Activated T-helper 17 cell treated with anti-CD3 and anti-CD28 coated beads, Interleukin-2, amount 50 U/mL, for 72 hours (primary cell): ENCODE data around the gene ARHGAP12. TPM values are rescaled to one million over a fixed set of nuclear protein-coding genes. Genes with fewer than 3 reads are reported as not detected.

Source experiments
- ATAC-seq: fragments of 150-1000 bp; cut with Tn5 transposase; replicated peaks from 2 replicates; pipeline ENCODE4 v1.10.0; 2021; ENCODE audit warnings: mild to moderate bottlenecking, moderate library complexity
- H3K27ac Mint-ChIP-seq: one replicate; pipeline ENCODE4 v1.8.0; 2022; ENCODE audit warnings: mixed read lengths
- H3K27me3 Mint-ChIP-seq: one replicate; pipeline ENCODE4 v1.8.0; 2022; ENCODE audit warnings: mixed read lengths
- H3K36me3 Mint-ChIP-seq: one replicate; pipeline ENCODE4 v1.8.0; 2022; ENCODE audit warnings: low read depth, mild to moderate bottlenecking, mixed read lengths
- H3K4me1 Mint-ChIP-seq: one replicate; pipeline ENCODE4 v1.8.0; 2022; ENCODE audit warnings: mixed read lengths
- H3K4me3 Mint-ChIP-seq: one replicate; pipeline ENCODE4 v1.8.0; 2022; ENCODE audit warnings: mild to moderate bottlenecking, mixed read lengths
- H3K9me3 Mint-ChIP-seq: one replicate; pipeline ENCODE4 v1.8.0; 2022; ENCODE audit warnings: mixed read lengths
- total RNA-seq, 2 donors: library from RNA; stranded (reverse); gene quantifications; one replicate each; pipeline ENCODE4 v1.2.3, GENCODE V29; 2022

Gene ARHGAP12
- total RNA-seq, 2 donors from 2014 or later, result 8.2 to 8.9 TPM

DNA sequence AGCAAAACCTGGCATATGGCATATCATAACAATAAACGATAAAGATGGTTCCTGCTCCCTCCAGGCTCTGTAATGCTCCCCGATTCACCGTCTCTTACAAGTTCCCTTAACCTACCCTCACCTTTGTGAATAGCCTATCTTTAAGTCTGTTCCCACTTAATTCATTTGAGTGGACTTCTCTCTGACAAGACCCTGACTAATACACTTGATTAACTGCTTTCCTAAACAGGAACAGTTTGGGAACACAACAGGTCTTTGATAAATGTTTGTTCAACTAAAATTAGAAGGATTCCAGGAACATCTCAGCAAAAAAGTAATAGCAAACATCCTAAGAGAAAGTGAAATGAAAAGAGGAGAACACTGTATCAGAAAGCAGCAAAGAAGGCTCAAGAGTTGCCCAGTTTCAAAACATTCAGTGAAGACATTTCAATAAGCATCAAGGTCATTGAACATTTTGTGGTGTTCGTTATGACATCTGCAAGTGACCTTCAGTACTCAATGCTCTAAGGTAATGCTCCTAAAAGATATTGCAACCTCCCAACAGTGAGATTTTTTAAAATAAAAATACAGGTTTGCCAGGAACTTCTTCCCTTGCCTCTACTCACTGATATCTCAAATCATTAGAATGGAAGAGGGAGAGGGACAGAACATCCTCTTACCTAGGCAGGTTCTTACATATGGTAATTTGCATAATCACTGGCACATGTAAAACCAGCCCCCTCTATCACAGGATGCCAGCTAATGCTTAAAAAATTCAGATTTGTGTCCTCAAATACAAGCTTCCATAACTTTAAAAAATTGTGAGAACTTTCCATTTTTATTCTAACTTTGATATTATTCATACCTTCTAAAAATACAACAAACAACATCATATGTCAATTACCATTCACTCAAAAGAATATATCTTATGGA, 11.4 kb upstream of the ARHGAP12 start:
- no peak for ATAC-seq
- Mint-ChIP-seq H3K27me3 (no peaks in the 10 kb centered on the region), H3K9me3 (no peaks in the 10 kb centered on the region), H3K36me3 (no peaks in the 10 kb centered on the region), H3K4me1 (peaks cover 4% of the 10 kb centered on the region), H3K27ac (no peak overlapping the region), H3K4me3 (no peak overlapping the region)

DNA sequence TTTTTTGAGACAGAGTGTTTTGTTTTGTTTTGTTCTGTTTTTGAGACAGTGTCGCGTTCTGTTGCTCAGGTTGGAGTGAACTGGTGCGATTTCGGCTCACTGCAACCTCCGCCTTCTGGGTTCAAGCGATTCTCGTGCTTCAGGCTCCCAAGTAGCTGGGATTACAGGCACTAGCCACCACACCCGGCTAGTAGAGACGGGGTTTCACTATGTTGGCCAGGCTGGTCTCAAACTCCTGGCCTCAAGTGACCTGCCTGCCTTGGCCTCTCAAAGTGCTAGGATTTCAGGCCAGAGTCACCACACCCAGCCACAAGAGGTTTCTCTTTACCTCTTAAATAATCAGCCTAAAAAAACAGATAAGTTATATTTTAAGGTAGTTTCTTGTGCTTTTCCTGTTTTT, 8.7 kb upstream of the ARHGAP12 start:
- no peaks in the 10 kb centered on the region for H3K36me3 Mint-ChIP-seq
- no peaks in the 10 kb centered on the region for H3K27me3 Mint-ChIP-seq
- peaks cover 4% of the 10 kb centered on the region for H3K4me1 Mint-ChIP-seq
- no peak overlapping the region for H3K4me3 Mint-ChIP-seq
- H3K9me3 Mint-ChIP-seq, result no peaks in the 10 kb centered on the region
- ATAC-seq, result no peak
- H3K27ac Mint-ChIP-seq, result no peak overlapping the region

GRCh38 chr10:31936933-31937332, 8.3 kb upstream of the ARHGAP12 start:
- no peak overlapping the region for H3K27ac Mint-ChIP-seq

DNA sequence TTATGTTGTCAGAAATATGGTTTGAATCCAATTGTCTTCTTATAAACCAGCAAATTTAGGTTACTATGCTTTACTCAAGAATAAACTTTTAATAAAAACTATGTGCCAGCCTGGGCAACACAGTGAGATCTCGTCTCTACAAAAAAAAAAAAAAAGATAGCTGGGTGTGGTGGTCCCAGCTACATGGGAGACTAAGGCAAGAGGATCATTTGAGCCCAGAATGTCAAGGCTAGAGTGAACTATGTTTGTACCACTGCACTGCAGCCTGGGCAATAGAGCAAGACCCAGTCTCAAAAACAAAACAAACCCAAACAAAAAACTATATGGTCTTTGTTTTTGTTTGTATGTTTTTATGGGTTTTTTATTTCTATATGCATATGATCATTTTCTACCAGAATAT, 7.5 kb upstream of the ARHGAP12 start:
- H3K4me3 Mint-ChIP-seq, result no peak overlapping the region
- no peak for ATAC-seq
- no peaks in the 10 kb centered on the region for H3K9me3 Mint-ChIP-seq
- H3K36me3 Mint-ChIP-seq, result no peaks in the 10 kb centered on the region
- H3K27me3 Mint-ChIP-seq, result no peaks in the 10 kb centered on the region
- H3K4me1 Mint-ChIP-seq, result peaks cover 3% of the 10 kb centered on the region
- no peak overlapping the region for H3K27ac Mint-ChIP-seq

More at GRCh38 chr10:31936933-31937332, 8.3 kb upstream of the ARHGAP12 start:
- ATAC-seq, result no peak
- Mint-ChIP-seq H3K4me3 (no peak overlapping the region), H3K27me3 (no peaks in the 10 kb centered on the region), H3K4me1 (peaks cover 4% of the 10 kb centered on the region), H3K36me3 (no peaks in the 10 kb centered on the region), H3K9me3 (no peaks in the 10 kb centered on the region)

GRCh38 chr10:31935678-31936077, 7.0 kb upstream of the ARHGAP12 start:
- no peaks in the 10 kb centered on the region for H3K4me1 Mint-ChIP-seq
- H3K9me3 Mint-ChIP-seq, result no peaks in the 10 kb centered on the region
- no peak overlapping the region for H3K4me3 Mint-ChIP-seq
- no peaks in the 10 kb centered on the region for H3K27me3 Mint-ChIP-seq
- no peak overlapping the region for H3K27ac Mint-ChIP-seq
- no peak for ATAC-seq
- H3K36me3 Mint-ChIP-seq, result no peaks in the 10 kb centered on the region

DNA sequence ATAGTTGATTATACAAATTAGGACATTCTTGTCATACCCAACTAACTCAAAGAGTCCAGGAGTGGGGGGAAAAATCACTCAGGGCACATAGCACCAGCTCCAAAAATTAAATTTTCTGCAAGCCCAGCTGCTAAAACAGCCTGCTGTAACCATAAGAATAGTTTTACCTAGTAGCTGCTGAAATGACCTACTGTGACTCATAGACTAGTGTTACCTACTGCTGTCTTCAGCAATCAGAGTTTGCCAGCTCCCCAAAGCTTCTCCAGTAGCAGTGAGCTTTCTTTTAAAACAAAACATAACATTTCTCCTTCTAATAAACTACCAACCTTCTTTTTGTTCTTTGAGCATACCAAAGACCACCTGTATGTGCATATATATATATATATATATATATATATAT, 4.2 kb upstream of the ARHGAP12 start:
- no peak overlapping the region for H3K4me3 Mint-ChIP-seq
- ATAC-seq, result no peak
- H3K27ac Mint-ChIP-seq, result no peak overlapping the region
- H3K4me1 Mint-ChIP-seq, result peaks cover 12% of the 10 kb centered on the region
- no peaks in the 10 kb centered on the region for H3K36me3 Mint-ChIP-seq
- no peaks in the 10 kb centered on the region for H3K9me3 Mint-ChIP-seq
- H3K27me3 Mint-ChIP-seq, result no peaks in the 10 kb centered on the region

DNA sequence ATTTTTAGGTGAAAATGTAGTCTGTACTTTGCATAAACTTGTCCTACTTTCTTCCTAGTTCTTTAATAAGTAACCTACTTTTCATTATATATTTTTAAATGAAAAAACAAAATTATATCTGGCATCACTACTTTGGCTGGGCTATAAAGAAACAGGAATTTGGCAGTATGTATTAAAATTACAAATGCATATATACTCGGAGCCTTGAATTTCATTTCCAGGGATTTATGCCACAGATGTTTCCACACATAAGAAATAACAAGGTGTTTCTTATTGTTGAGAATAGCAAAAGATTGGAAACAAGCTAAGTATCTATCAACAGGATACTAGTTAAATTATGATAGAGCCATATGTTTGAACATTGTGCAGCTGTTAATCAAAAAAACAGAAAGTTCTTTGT, 2.2 kb upstream of the ARHGAP12 start:
- Mint-ChIP-seq H3K9me3 (no peaks in the 10 kb centered on the region), H3K27ac (no peak overlapping the region), H3K27me3 (no peaks in the 10 kb centered on the region), H3K4me1 (peaks cover 26% of the 10 kb centered on the region), H3K4me3 (peak overlapping the region; percentile 94), H3K36me3 (no peaks in the 10 kb centered on the region)
- ATAC-seq, result no peak

DNA sequence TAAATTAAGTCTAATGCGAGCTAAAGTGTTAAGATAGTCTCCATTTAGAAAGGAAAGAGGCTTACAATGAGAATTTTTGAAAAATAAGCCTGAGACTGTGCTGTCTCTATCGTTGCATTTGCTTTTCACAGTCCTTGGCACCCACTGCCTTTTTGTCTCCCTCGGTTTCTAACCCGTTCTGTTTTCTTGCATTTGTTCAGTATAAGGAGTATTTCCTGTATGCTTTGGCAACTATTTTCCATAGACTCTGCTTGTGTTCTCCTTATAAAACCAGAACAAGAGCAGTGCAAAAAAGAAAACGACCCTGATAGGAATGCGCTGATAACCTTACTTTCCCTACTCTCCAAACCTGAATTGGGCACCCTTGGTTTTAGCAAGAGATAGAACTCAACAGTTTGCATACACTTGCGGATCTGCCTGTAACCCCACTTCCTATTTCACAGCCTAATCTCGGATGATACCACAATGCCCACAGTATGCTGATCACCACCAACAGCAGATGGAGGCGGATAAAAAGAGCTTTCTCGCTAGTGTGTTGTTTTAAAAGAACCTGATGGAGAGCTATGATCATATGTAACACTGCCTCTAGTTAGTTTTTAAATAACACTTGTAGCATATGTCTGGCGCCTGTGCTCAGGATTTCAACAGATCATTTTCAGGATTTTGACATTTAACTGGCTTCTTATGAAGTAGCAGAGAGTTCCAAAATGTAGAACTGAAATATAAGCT, 1.6 kb upstream of the ARHGAP12 start:
- Mint-ChIP-seq H3K4me1 (peaks cover 29% of the 10 kb centered on the region), H3K36me3 (no peaks in the 10 kb centered on the region)
- ATAC-seq, result peak; percentile 18

DNA sequence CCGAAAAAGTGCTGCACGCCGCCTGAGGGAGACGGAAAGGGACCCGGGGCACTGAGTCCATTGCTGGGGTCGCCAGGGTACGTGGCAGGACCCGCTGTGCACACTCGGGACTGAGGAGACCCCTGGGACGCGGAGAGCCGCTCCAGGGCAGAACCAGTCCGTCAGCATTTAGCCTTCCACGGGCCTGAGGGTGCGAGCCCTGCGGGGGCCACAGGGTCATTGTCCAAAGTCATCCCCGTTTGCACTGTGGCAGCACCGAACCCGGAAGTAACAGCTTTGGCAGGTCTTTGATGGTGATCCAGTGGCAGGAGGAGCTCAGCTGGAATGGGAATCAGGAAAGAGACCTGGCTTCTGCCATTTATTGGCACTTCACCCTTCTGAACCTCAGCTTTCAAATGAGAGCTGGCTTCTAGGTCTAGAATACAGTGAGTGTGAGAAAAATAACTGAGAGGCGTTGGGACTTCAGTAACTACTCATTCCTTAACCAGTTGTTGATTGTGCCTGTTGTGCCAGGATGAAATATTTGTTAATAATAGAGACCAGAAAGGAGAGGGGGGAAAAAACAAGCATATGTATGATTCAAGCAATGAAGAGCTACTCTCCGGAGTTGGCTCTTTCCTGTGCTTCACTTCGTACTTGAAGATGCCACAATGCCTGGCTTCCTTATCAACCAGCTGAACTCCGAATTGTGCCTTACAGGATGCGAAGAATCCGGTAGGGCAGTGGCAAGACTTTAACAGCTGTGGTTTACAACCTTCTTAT, 811 bp upstream of the ARHGAP12 start:
- H3K36me3 Mint-ChIP-seq, result no peaks in the 10 kb centered on the region
- no peaks in the 10 kb centered on the region for H3K9me3 Mint-ChIP-seq
- H3K27me3 Mint-ChIP-seq, result no peaks in the 10 kb centered on the region
- peak; percentile 7 for ATAC-seq
- H3K4me1 Mint-ChIP-seq, result peaks cover 36% of the 10 kb centered on the region
- peak overlapping the region; percentile 39 for H3K27ac Mint-ChIP-seq
- peak overlapping the region; percentile 94 for H3K4me3 Mint-ChIP-seq

More for the DNA sequence above, 1.6 kb upstream of the ARHGAP12 start:
- Mint-ChIP-seq H3K9me3 (no peaks in the 10 kb centered on the region), H3K27ac (no peak overlapping the region), H3K4me3 (peak overlapping the region; percentile 94), H3K27me3 (no peaks in the 10 kb centered on the region)

- H3K27ac Mint-ChIP-seq, result peak overlapping the region; percentile 79
- no peaks in the 10 kb centered on the region for H3K27me3 Mint-ChIP-seq
- no peaks in the 10 kb centered on the region for H3K36me3 Mint-ChIP-seq
- peaks cover 42% of the 10 kb centered on the region for H3K4me1 Mint-ChIP-seq
- H3K9me3 Mint-ChIP-seq, result no peaks in the 10 kb centered on the region
- peak overlapping the region; percentile 94 for H3K4me3 Mint-ChIP-seq
- peak; percentile 47 for ATAC-seq
Observed at GRCh38 chr10:31927884-31928548, 615 bp downstream of the ARHGAP12 start.

DNA sequence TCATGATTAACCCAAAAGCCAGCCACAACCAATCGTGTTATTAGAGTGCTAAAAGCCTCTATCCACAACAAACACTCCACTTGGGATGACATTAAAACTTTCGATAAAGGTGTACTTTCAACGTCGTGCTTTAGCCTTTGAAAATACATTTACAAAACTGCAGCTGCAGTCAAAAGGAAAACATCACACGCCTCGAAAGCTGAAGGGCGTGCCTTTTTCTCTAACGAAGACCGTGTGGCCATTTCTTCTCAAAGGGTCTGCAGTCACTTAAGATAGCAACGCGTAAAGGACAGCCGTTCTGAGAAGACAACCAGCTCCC, 1.1 kb downstream of the ARHGAP12 start:
- Mint-ChIP-seq H3K4me3 (peak overlapping the region; percentile 94), H3K27me3 (no peaks in the 10 kb centered on the region), H3K4me1 (peaks cover 42% of the 10 kb centered on the region), H3K27ac (peak overlapping the region; percentile 79), H3K9me3 (no peaks in the 10 kb centered on the region), H3K36me3 (no peaks in the 10 kb centered on the region)
- ATAC-seq, result peak; percentile 6

GRCh38 chr10:31926765-31927564, 1.7 kb downstream of the ARHGAP12 start:
- H3K27ac Mint-ChIP-seq, result peak overlapping the region; percentile 79
- no peak for ATAC-seq
- H3K4me1 Mint-ChIP-seq, result peaks cover 42% of the 10 kb centered on the region
- no peaks in the 10 kb centered on the region for H3K36me3 Mint-ChIP-seq
- H3K27me3 Mint-ChIP-seq, result no peaks in the 10 kb centered on the region
- no peaks in the 10 kb centered on the region for H3K9me3 Mint-ChIP-seq
- H3K4me3 Mint-ChIP-seq, result peak overlapping the region; percentile 94

DNA sequence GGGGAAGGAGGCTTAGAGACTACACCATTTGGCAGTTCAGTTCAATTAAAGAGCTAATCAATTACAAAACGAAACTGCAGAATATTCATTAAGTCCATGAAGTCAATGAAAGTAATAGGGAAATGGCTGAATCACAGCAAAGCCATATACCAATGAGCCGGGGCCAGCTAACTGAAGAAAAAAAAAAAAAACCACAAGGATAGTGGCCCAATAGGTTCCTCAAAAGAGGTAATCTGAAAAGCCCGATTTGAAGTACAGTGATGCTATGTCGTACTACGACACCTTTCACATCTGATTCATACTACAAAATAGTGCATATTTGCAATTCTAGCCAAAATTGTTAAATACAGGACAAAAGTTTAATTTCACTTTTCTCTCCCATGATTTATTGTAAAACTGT, 2.5 kb downstream of the ARHGAP12 start:
- H3K4me3 Mint-ChIP-seq, result peak overlapping the region; percentile 94
- peaks cover 46% of the 10 kb centered on the region for H3K4me1 Mint-ChIP-seq
- ATAC-seq, result no peak
- no peaks in the 10 kb centered on the region for H3K9me3 Mint-ChIP-seq
- no peaks in the 10 kb centered on the region for H3K27me3 Mint-ChIP-seq
- no peak overlapping the region for H3K27ac Mint-ChIP-seq
- H3K36me3 Mint-ChIP-seq, result peaks cover 3% of the 10 kb centered on the region
